IMR-90 (cell line): Measurements from ENCODE around the gene MECP2. TPM values are rescaled to one million over a fixed set of nuclear protein-coding genes. Genes with fewer than 3 reads are reported as not detected.

ENCODE experiments used
- ATAC-seq: fragments of 200-7000 bp; cut with Tn5 transposase; 2 replicates; pipeline ENCODE4 v1.9.1; 2020; ENCODE audit warnings: low read depth, mild to moderate bottlenecking, moderate library complexity
- BruUV-seq: library from RNA; stranded (reverse); fragments of 400-500 nt; replicated peaks from 2 replicates; lab custom pipeline; 2021; lab: Mats Ljungman, UMichigan
- CTCF ChIA-PET: fragments of 300-600 bp; formaldehyde crosslinking; extraction: SDS; loops from one replicate; lab custom pipeline; 2021; ENCODE audit warnings: antibody characterized with exemption; lab: Yijun Ruan, JAX
- POLR2A ChIA-PET: fragments of 300-600 bp; sonication (Branson Sonifier 250); formaldehyde crosslinking; loops from one replicate; lab custom pipeline; 2022; ENCODE audit warnings: antibody characterized with exemption; ENCODE audit not compliant: unreplicated experiment; lab: Charles Lee
- DNase-seq: peaks from one replicate; pipeline ENCODE4 v3.0.0; 2013
- H2AFZ ChIP-seq: replicated peaks from 2 replicates; pipeline ENCODE3; 2013; ENCODE audit warnings: low read length, mild to moderate bottlenecking; ENCODE audit not compliant: poor library complexity
- H2AK5ac ChIP-seq: 2 replicates; pipeline ENCODE4 v1.6.1; 2013; ENCODE audit warnings: low read depth, low read length, inconsistent platforms
- H2AK9ac ChIP-seq: replicated peaks from 2 replicates; pipeline ENCODE3; 2013; ENCODE audit warnings: mild to moderate bottlenecking, low read depth, low read length, moderate library complexity; ENCODE audit not compliant: poor library complexity
- H2BK120ac ChIP-seq: 2 replicates; pipeline ENCODE4 v1.6.1; 2013; ENCODE audit warnings: low read depth, low read length, inconsistent platforms
- H2BK15ac ChIP-seq: 3 replicates; pipeline ENCODE4 v1.6.1; 2013; ENCODE audit warnings: low read depth, low read length, inconsistent platforms
- H2BK20ac ChIP-seq: 2 replicates; pipeline ENCODE4 v1.6.1; 2013; ENCODE audit warnings: low read depth, mild to moderate bottlenecking, inconsistent platforms, low read length, moderate library complexity
- H2BK5ac ChIP-seq: 2 replicates; pipeline ENCODE4 v1.6.1; 2013; ENCODE audit warnings: mild to moderate bottlenecking, low read depth, low read length, inconsistent platforms; ENCODE audit not compliant: poor library complexity, severe bottlenecking
- H3K14ac ChIP-seq: replicated peaks from 2 replicates; pipeline ENCODE4 v1.6.1; 2013; ENCODE audit warnings: low read depth, low read length, inconsistent platforms
- H3K18ac ChIP-seq: 2 replicates; pipeline ENCODE4 v1.6.1; 2013; ENCODE audit warnings: low read depth, low read length, control low read depth
- H3K23ac ChIP-seq: 2 replicates; pipeline ENCODE4 v1.6.1; 2013; ENCODE audit warnings: low read depth, low read length, inconsistent platforms
- H3K27ac ChIP-seq: 2 replicates; pipeline ENCODE4 v1.5.1; 2013; ENCODE audit warnings: mild to moderate bottlenecking, control low read depth, low read length; ENCODE audit not compliant: insufficient read depth
- H3K27me3 ChIP-seq: 2 replicates; pipeline ENCODE4 v1.6.1; 2013; ENCODE audit warnings: low read length; ENCODE audit not compliant: control insufficient read depth, insufficient read depth
- H3K36me3 ChIP-seq: 2 replicates; pipeline ENCODE4 v1.6.1; 2013; ENCODE audit warnings: low read length, mixed read lengths; ENCODE audit not compliant: control insufficient read depth, insufficient read depth
- H3K4ac ChIP-seq: 2 replicates; pipeline ENCODE4 v1.6.1; 2013; ENCODE audit warnings: low read depth, low read length, inconsistent platforms
- H3K4me1 ChIP-seq: 2 replicates; pipeline ENCODE4 v1.6.1; 2013; ENCODE audit warnings: low read length, mixed read lengths; ENCODE audit not compliant: control insufficient read depth, insufficient read depth
- H3K4me2 ChIP-seq: 2 replicates; pipeline ENCODE4 v1.6.1; 2013; ENCODE audit warnings: low read depth, mild to moderate bottlenecking, control low read depth, low read length, moderate library complexity
- H3K4me3 ChIP-seq: 2 replicates; pipeline ENCODE4 v1.5.1; 2013; ENCODE audit warnings: low read depth, mild to moderate bottlenecking, control low read depth, low read length, moderate library complexity; ENCODE audit not compliant: insufficient read depth
- H3K56ac ChIP-seq: 2 replicates; pipeline ENCODE4 v1.6.1; 2013; ENCODE audit warnings: low read length, inconsistent platforms; ENCODE audit not compliant: insufficient read depth; ENCODE audit errors: extremely low read depth
- H3K79me1 ChIP-seq, 2 experiments: 2 replicates each; pipeline ENCODE4 v1.6.1; 2013; ENCODE audit warnings: low read length in 2 of 2, inconsistent platforms in 1 of 2, low read depth in 1 of 2
- H3K9ac ChIP-seq: 2 replicates; pipeline ENCODE4 v1.6.1; 2013; ENCODE audit warnings: low read depth, low read length, control low read depth
- H3K9me1 ChIP-seq: 2 replicates; pipeline ENCODE4 v1.6.1; 2013; ENCODE audit warnings: low read length, inconsistent platforms; ENCODE audit not compliant: insufficient read depth
- H3K9me3 ChIP-seq: 2 replicates; pipeline ENCODE4 v1.6.1; 2013; ENCODE audit warnings: low read length; ENCODE audit not compliant: control insufficient read depth, insufficient read depth
- H4K20me1 ChIP-seq: 2 replicates; pipeline ENCODE4 v1.6.1; 2013; ENCODE audit warnings: low read length, inconsistent platforms; ENCODE audit not compliant: insufficient read depth
- H4K5ac ChIP-seq: 2 replicates; pipeline ENCODE4 v1.6.1; 2013; ENCODE audit warnings: mild to moderate bottlenecking, low read depth, low read length, control low read depth
- H4K8ac ChIP-seq, 2 experiments: 2 replicates each; pipeline ENCODE4 v1.6.1; 2013; ENCODE audit warnings: low read depth in 2 of 2, low read length in 2 of 2, control low read depth in 1 of 2, inconsistent platforms in 1 of 2
- H4K91ac ChIP-seq: 2 replicates; pipeline ENCODE4 v1.6.1; 2013; ENCODE audit warnings: low read depth, low read length, inconsistent platforms; ENCODE audit not compliant: insufficient read depth
- BHLHE40 ChIP-seq: fragments of 150-350 bp; IDR thresholded peaks from 2 replicates; pipeline ENCODE4 v1.6.1; 2016; ENCODE audit warnings: mild to moderate bottlenecking, low read depth, low read length
- CHD1 ChIP-seq: IDR thresholded peaks from 2 replicates; pipeline ENCODE4 v1.6.1; 2012; ENCODE audit warnings: low read depth, low read length, improper control_type of control experiment
- FOS ChIP-seq: fragments of 150-350 bp; IDR thresholded peaks from 2 replicates; pipeline ENCODE4 v1.6.1; 2016; ENCODE audit warnings: low read depth, low read length
- MXI1 ChIP-seq: IDR thresholded peaks from 2 replicates; pipeline ENCODE4 v1.6.1; 2012; ENCODE audit warnings: low read depth, mild to moderate bottlenecking, low read length, moderate library complexity, borderline replicate concordance
- NFE2L2 ChIP-seq: fragments of 150-350 bp; IDR thresholded peaks from 2 replicates; pipeline ENCODE4 v1.6.1; 2016; ENCODE audit warnings: low read depth, mild to moderate bottlenecking, low read length
- POLR2A ChIP-seq: IDR thresholded peaks from 2 replicates; pipeline ENCODE4 v1.6.1; 2012; ENCODE audit warnings: mild to moderate bottlenecking, low read depth, low read length
- RAD21 ChIP-seq: IDR thresholded peaks from 2 replicates; pipeline ENCODE4 v1.6.1; 2012; ENCODE audit warnings: low read length, improper control_type of control experiment
- RCOR1 ChIP-seq: IDR thresholded peaks from 2 replicates; pipeline ENCODE4 v1.6.1; 2012; ENCODE audit warnings: mild to moderate bottlenecking, low read length, improper control_type of control experiment; ENCODE audit not compliant: insufficient replicate concordance
- RFX5 ChIP-seq: IDR thresholded peaks from 2 replicates; pipeline ENCODE4 v1.8.0; 2012; ENCODE audit warnings: low read depth, mild to moderate bottlenecking, low read length, moderate library complexity
- SMC3 ChIP-seq: fragments of 150-350 bp; IDR thresholded peaks from 2 replicates; pipeline ENCODE4 v1.6.1; 2016; ENCODE audit warnings: low read depth, mild to moderate bottlenecking, antibody characterized with exemption, low read length, moderate library complexity
- WGBS, 2 experiments: methylation state at CpG; one replicate each; pipeline versions ENCODE4 v1.1.5 to v1.1.7; 2013; ENCODE audit warnings: missing lambda C conversion rate in 2 of 2; ENCODE audit not compliant: insufficient read length in 1 of 2; ENCODE audit errors: extremely low coverage in 2 of 2; 5-methylcytosine and 5-hydroxymethylcytosine counted together
- dilution Hi-C: fragments of 300-500 bp; cut with HindIII; formaldehyde crosslinking; loops from one replicate; pipeline ENCODE4 v1.14.3; 2018; ENCODE audit warnings: low sequenced_read_pairs; ENCODE audit not compliant: unreplicated experiment
- in situ Hi-C: fragments of 300-500 bp; cut with MboI; formaldehyde crosslinking; loops from 3 replicates; pipeline ENCODE4 v1.14.3; 2019; ENCODE audit warnings: low sequenced_read_pairs, inconsistent platforms, mixed read lengths
- intact Hi-C: fragments of 100-400 bp; cut with micrococcal nuclease; formaldehyde crosslinking; loops from 2 replicates; pipeline ENCODE4 v1.10.0; 2022
- polyA plus RNA-seq, 3 experiments: library from polyadenylated mRNA; depleted of rRNA; stranded (reverse); fragments of >200 nt; gene quantifications; 2 replicates each; pipeline ENCODE4 v1.2.3, GENCODE V29; 2012; ENCODE audit warnings: low replicate concordance in 1 of 3
- total RNA-seq: library from RNA; depleted of rRNA; stranded (reverse); fragments of >200 nt; gene quantifications from 2 replicates; pipeline ENCODE4 v1.2.3, GENCODE V29; 2012
- TF ChIP-seq, protein P1 (sequence below): conservative IDR thresholded peaks from 2 replicates; pipeline ENCODE4 v1.5.1; 2012; ENCODE audit warnings: mild to moderate bottlenecking, low read depth, low read length, improper control_type of control experiment
- TF ChIP-seq, protein P2 (sequence below): fragments of 150-350 bp; IDR thresholded peaks from 2 replicates; pipeline ENCODE4 v1.6.1; 2016; ENCODE audit warnings: low read depth, mild to moderate bottlenecking, low read length, moderate library complexity, borderline replicate concordance
- TF ChIP-seq, protein P3 (sequence below): fragments of 150-350 bp; IDR thresholded peaks from 2 replicates; pipeline ENCODE4 v1.6.1; 2017; ENCODE audit warnings: mild to moderate bottlenecking, antibody characterized with exemption, low read length, low read depth

Gene MECP2
- total and polyA plus RNA-seq, 2 of the 4 experiments (the other 2 are of a cell fraction), result 8.4 to 10.1 TPM

DNA sequence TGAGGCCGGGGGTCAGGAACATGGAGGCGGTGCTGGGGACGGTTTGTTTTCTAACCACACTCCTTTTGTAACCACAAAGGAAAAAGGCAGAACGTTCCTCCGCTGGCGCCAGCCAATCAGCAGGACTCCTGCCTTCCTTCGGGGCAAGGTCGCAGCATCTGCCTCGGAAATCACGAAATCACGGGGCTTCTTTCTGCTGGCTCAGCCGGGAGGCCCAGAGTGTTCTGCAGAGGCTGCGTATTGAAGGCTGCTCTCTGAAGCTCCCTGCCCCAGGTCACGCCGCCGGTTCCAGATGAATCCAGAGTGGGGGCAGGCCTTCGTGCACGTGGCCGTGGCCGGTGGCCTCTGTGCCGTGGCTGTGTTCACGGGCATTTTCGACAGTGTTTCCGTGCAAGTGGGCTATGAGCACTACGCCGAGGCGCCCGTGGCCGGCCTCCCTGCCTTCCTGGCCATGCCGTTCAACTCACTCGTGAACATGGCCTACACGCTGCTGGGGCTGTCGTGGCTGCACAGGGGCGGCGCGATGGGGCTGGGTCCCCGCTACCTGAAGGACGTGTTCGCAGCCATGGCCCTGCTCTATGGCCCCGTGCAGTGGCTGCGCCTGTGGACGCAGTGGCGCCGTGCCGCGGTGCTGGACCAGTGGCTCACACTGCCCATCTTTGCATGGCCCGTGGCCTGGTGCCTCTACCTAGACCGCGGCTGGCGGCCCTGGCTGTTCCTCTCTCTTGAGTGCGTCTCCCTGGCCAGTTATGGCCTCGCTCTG, 115.6 kb downstream of the MECP2 start (continued):
- TF ChIP-seq SMC3 (no peak), CHD1 (no peak)

DNA sequence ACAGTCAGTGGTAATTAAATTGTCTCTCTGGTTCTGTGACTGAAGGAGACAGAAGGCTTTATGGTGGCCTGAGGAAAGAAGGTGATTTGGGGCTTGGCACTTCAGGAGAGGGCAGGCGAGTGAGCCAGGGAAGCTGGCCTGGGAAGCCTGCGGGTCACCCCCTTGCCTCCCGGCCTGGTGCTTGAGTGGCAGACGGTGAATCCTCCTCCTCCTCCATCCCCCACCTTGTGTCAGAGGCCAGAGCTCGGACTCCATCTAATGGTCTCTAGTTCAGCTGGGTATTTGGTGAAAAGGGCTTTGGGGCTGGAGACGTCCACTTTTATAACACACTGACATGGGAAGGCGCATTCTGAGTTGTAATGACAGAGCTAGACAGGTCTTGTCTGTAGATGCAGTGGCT, 116.3 kb downstream of the MECP2 start:
- H2AFZ ChIP-seq, result no peak overlapping the region
- BruUV-seq, result no TSS peak
- no peak overlapping the region for H3K27ac ChIP-seq
- WGBS, 2 experiments, result no CpG with 5 or more reads among the region's 7 CpGs
- in situ Hi-C loops (no loop called here), dilution Hi-C loops (no loop called here), intact Hi-C loops (no loop called here)
- H3K36me3 ChIP-seq, result no peaks in the 10 kb centered on the region; the same call in 1 of the 2 replicates
- ChIA-PET POLR2A (no interaction called here), CTCF (no interaction called here)
- no peaks in the 10 kb centered on the region for H3K4me1 ChIP-seq
- no peak overlapping the region for H3K23ac ChIP-seq
- no peak overlapping the region for H4K8ac ChIP-seq
- H3K4me2 ChIP-seq, result no peak overlapping the region
- peaks cover 4% of the 10 kb centered on the region; the same call in 1 of the 2 replicates for H3K9me3 ChIP-seq
- H3K27me3 ChIP-seq, result no peaks in the 10 kb centered on the region; the same call in 1 of the 2 replicates
- H3K9ac ChIP-seq, result no peak overlapping the region
- H4K91ac ChIP-seq, result no peak overlapping the region
- no peak overlapping the region for H2AK5ac ChIP-seq
- no peak overlapping the region for H2BK15ac ChIP-seq
- no peak overlapping the region for H3K4ac ChIP-seq
- H3K9me1 ChIP-seq, result no peaks in the 10 kb centered on the region
- no peak overlapping the region for H3K4me3 ChIP-seq
- no peak overlapping the region for H2BK120ac ChIP-seq
- ATAC-seq, result no peak
- no peak overlapping the region for H2BK5ac ChIP-seq
- no peak overlapping the region for H2AK9ac ChIP-seq
- no peak overlapping the region for H2BK20ac ChIP-seq
- H4K20me1 ChIP-seq, result no peaks in the 10 kb centered on the region
- no peak for DNase-seq
- H3K18ac ChIP-seq, result no peak overlapping the region
- no peak overlapping the region for H4K5ac ChIP-seq
- H3K14ac ChIP-seq, result no peak overlapping the region
- no peak overlapping the region for H3K56ac ChIP-seq
- H3K79me1 ChIP-seq, result no peaks in the 10 kb centered on the region
- TF ChIP-seq MXI1, result no peak
- no peak for TF ChIP-seq RCOR1
- TF ChIP-seq RFX5, result no peak
- TF ChIP-seq NFE2L2, result no peak
- no peak for TF ChIP-seq BHLHE40
- no peak for TF ChIP-seq SMC3
- no peak for TF ChIP-seq POLR2A
- no peak for TF ChIP-seq FOS
- no peak for TF ChIP-seq CHD1
- TF ChIP-seq, protein P1, sequence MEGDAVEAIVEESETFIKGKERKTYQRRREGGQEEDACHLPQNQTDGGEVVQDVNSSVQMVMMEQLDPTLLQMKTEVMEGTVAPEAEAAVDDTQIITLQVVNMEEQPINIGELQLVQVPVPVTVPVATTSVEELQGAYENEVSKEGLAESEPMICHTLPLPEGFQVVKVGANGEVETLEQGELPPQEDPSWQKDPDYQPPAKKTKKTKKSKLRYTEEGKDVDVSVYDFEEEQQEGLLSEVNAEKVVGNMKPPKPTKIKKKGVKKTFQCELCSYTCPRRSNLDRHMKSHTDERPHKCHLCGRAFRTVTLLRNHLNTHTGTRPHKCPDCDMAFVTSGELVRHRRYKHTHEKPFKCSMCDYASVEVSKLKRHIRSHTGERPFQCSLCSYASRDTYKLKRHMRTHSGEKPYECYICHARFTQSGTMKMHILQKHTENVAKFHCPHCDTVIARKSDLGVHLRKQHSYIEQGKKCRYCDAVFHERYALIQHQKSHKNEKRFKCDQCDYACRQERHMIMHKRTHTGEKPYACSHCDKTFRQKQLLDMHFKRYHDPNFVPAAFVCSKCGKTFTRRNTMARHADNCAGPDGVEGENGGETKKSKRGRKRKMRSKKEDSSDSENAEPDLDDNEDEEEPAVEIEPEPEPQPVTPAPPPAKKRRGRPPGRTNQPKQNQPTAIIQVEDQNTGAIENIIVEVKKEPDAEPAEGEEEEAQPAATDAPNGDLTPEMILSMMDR, result no peak
- no peak for TF ChIP-seq RAD21
- TF ChIP-seq, protein P2, sequence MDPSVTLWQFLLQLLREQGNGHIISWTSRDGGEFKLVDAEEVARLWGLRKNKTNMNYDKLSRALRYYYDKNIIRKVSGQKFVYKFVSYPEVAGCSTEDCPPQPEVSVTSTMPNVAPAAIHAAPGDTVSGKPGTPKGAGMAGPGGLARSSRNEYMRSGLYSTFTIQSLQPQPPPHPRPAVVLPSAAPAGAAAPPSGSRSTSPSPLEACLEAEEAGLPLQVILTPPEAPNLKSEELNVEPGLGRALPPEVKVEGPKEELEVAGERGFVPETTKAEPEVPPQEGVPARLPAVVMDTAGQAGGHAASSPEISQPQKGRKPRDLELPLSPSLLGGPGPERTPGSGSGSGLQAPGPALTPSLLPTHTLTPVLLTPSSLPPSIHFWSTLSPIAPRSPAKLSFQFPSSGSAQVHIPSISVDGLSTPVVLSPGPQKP, result no peak
- TF ChIP-seq, protein P3, sequence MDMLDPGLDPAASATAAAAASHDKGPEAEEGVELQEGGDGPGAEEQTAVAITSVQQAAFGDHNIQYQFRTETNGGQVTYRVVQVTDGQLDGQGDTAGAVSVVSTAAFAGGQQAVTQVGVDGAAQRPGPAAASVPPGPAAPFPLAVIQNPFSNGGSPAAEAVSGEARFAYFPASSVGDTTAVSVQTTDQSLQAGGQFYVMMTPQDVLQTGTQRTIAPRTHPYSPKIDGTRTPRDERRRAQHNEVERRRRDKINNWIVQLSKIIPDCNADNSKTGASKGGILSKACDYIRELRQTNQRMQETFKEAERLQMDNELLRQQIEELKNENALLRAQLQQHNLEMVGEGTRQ, result no peak
